Cerebellar cortex (tissue), 1 donor: ENCODE data around the gene SMC6.

ENCODE experiments used
- DNase-seq: peaks from one replicate; pipeline ENCODE4 v3.0.0-alpha.2; 2015; ENCODE audit warnings: low spot score

SMC6 gene

DNA sequence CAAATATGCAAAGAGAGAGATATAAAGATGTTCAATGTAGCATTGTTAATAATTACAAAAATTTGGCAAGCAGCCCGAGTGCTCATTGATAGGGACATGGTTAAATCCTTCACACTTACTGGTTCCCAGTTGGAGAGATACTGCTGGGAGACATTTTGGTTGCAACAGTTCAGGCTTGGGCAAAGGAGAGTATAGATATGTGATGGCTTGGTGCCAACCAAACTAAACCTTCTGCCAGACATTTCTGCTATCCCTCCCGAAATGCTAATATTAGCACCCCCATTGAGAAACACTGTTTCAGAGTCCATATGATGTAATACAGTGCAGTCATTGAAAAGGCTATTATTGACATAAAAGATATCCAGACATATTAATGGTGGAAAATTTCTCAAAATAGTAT lies 11.8 kb upstream of the SMC6 start:
- DNase-seq, result no peak

DNA sequence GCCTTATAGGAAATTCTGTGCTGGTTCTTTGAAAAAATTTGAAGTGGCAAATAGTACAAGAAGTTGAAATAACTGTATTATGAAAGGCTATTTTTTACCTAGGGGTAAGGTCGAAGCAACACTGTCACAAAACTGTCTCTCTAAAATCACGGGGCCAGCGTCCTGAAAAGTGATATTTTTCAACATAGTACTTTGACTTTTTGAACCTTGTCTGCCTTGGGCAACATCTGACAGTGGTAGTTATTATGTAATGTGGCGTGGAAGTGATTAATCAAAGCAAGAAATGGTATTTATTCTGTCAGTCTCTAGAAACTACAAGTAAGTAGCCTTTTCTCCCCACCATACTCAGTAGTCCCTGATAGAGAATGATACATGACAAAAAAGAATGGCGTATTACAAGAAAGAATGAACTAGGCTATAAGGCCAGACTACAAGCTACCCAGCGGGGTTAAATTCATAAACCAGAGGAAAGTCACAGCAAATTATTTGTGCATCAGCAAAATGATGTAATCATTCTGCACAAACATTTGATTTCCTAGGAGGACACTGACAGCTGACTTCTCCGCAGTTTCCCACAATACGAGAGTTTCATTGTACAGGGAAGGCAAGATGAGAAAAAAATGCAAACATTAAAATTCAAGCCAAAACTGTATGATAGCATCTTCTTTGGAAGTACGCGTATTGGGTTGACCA lies 10.2 kb upstream of the SMC6 start:
- no peak for DNase-seq

DNA sequence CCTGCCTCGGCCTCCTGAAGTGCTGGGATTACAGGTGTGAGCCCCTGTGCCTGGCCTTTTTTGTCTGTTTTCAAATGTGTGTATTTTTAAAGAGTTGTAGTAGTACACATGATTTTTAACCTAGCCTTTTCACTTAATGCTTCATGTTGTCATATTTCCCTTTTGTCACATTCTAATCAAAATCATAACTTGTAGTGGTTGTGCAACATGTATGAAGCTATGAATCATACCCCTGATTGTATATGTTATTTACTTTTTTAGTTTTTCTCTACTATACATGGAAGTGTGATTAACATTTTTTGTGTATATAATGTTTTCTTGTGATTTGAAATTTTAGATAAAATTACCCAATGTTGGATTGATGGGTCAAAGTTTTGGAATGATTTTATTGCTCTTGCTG lies 8.8 kb upstream of the SMC6 start:
- no peak for DNase-seq

DNA sequence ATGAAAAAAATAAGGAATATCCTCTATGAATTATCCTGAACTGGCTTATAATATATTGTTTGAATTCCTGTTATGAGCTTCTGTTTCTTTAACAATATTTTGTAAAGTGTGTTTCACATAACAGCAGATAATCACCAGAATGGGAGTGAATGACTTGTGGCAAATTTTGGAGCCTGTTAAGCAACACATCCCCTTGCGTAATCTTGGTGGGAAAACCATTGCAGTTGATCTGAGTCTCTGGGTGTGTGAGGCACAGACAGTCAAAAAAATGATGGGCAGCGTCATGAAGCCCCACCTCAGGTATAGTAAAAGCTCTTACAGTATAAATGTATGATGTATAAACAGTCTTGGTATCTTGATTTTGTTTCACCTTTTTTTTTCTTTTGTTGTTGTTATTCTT lies 6.2 kb upstream of the SMC6 start:
- no peak for DNase-seq

DNA sequence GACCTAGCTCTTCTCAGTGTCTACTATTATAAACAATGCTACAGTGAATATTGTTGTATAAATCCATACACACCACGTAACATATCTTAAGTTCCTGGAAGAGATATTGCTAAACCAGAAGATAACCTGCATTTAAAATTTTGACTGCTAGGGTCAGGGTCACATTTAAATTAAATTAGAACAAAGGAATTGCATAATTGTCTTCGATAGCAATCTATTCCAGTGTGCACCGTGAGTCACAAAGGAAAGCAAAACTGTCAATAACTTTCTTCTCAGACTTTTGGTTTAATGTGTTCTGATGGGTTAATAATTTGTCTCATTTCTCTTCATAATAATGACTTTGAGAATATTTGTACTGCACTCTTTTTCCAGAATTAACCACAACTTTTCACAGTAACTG lies 4.5 kb upstream of the SMC6 start:
- DNase-seq, result no peak

DNA sequence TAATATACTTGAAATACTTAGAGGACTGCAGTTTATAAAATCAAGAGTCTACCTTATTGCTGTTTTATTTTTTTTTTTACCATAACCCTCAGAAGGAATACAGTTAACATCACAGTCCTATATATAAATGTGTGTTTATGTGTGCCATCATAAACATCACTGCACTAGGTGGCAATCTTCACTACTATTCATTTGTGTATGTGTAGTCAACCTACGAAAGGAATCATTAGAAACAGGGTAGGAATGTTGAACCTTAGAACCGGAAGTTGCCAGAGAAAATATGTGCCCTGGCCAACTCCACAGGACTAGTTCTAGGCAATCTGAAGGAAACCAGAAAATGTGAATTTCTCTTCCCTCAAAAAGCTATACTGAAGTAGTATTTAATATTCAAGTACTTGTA lies 3.7 kb upstream of the SMC6 start:
- no peak for DNase-seq

DNA sequence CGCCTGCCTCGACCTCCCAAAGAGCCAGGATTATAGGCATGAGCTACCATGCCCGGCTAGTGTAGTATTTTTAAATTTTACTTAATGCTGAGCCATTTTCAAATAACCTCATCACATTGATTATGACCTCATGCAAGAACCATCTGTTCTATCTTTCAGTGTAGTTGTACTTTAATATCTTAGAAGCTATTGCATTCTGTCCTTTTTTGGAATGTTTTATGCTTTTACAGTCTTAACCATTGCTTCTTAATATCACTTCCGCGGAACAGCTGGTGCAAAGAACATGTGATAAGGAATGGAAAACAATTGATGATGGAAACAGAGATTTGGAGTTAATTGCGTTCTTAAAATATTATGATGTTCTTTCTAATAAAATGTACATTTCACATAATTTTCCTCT lies 3.1 kb upstream of the SMC6 start:
- no peak for DNase-seq

DNA sequence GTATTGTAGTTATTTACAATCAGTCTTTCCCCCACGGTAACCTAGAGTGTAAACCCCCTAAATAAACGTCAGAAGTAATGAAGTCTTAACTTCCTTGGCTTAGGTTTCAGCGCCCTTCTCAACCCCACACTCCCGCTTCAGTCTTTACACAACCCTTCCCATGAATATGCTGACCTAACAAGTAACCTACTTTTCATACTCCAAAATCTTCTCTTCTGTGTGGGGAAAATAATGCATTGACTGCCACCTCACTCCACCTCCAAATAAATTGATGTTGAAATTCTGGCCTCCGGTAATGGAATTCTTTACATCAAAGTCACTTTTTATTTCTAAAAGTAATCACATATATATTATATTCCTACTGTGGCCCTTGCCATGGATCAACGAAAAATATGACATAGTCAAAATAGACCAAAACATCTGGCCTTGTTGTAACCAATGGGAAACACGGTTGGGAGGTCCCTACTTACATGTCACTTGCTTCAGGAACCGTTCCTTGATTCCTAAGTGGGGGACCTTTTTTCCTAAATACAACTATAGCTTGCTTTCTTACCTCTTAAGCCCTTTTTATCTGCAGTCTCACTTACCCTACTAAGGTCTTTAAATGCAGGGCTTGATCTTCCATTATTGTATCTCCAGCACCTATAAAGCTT lies 1.3 kb upstream of the SMC6 start:
- peak; percentile 9 for DNase-seq

DNA sequence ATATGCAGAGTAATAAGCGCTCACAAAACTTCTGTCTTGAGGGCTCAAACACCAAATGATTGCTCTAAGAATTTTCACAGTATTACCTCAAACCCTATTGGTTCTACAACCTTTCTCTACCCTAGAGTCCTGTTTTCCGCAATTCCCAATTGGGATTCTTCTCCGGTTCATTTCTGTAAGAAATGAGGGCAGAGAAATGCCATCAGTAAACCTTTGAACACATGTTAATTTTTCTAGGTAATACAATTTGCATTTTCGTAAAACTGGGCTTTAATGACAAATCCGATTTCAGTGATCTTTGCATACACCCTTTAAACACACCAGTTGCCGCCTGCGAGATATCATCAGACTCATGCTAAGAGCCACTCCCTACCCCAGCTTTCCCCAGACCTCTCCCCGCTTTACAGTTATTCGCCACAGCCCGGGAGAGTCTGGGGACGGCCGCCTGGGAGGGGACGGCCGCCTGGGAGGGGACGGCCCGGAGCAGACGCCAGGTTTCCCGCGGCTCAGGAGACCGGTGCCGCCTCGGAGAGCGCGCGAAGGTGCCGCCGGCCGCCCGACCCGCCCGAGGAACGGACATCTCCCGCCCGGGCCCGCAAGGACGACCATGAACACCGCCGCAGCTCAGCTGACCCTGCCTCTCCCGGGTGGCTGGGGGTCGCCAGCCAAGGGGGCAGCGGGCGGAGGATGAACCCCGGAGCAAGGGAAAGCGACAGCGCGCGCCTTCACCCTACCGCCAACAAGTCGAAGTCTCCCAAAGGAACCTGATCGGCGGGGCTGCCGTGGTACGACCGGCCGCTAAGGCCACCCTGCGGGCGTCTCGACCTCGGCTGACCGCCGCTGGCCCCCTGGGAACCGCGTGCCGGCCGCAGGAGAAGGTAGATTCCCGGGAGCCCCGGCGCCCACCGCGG lies 463 bp downstream of the SMC6 start:
- peak; percentile 47 for DNase-seq

DNA sequence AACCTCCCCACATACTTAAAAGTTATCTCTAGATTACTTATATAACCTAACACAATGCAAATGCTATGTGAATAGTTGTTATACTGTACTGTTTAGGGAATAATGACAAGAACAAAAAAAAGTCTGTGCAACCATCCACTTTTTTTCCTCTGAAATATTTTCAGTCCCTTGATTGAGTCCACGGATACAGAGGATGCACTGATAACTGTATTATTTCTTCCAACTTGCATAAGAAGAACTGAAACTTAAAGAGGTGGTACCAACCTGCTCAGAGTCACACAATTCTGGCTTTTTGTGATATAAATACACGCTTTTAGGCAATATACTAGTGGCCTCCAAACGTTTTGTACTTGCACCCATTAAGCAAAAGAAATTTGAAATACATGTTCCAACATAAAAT lies 1.4 kb downstream of the SMC6 start:
- DNase-seq, result no peak

DNA sequence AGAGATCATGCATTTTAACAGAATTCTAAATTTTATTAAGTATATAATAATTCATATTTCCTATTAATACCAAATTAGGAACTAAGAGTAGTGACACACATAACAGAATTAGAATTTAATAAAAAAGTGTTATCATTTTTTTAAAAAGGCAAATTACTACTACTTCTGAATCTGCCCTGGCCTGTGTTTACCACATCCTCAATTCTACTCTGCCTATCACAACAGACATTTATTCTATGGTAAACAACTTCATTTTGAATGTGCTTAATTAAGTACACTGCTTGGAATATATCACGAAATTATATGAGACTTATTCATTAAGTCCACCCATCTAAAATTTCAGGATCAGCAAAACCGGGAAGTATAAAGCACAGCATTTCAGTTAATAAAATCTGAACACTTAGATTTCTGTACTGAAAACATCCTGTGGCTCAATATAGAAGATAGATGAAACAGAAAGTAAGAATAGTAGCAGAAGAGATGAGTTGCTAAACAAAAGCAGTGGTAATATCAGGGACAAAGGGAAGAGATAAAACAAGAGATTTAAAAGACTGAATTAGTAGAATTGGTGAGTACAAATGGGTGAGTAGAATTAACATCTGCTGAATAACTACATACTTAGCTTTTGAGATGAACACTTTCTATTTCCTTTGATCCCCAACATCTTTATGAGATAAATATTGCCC lies 3.7 kb downstream of the SMC6 start:
- DNase-seq, result no peak

DNA sequence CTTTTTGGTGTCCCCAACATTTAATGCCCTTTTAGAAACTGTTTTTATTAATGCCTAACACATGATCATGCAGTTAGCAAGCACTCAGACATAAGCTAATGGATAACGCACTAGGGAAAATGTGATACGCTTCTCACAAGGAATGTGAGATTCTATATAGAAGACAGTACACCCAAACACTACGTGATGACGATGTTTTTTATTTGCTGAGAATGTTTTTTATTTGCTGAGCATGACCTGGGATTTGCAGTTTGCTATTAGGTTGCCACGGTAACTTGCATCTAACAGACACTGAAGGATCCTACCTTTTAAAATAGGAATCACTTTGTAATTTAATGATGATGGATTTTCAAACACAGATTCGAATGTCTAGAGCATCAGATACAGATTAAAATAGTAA lies 4.9 kb downstream of the SMC6 start:
- DNase-seq, result no peak

DNA sequence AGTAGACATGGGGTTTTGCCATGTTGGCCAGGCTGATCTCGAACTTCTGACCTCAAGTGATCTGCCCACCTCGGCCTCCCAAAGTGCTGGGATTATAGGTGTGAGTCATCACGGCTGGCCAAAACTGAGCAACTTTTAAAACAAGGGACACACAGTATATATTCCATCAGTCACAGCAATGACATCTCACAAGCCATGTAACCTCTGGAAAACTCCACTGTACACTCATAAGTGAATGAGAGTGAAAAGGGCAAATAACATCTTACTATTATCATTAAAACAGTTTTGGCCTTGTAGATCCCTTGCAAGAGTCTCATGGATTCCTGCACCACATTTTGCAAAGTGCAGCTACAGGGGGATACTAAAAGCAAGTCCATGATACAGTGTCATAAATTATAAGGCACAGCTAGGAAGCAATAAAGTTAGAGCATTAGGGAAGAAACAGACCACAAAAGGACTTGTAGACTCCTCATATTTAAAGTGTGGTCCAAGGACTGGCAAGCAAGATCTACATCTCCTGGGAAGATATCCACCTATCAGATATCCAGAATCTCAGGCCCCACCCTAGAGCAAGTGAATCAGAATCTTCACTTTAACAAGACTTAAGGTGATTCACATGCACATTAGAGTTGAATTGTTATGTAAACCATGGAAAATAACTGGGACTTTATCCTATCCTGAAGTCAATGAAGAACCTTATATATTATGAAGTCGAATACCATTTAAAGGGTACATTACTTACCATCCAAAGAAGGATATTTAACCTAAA lies 5.7 kb downstream of the SMC6 start:
- no peak for DNase-seq

DNA sequence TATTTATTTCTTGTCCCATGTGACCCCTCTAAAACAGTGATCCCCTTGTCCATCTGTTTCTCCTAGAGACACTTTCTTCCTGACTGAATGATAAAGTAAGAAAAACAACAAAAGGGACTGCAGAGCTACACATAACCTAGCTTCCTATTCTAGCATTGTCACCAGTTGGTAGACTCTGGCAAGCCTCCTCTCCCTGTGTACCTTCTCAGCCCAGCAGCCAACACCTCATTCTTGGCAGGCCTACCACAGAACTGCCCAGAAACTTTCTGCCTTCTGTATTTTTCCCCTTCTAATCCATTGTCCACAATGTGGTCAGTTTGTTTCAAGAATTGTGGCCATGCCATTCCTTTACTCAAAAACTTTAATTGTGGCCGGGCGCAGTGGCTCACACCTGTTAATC lies 13.4 kb downstream of the SMC6 start:
- DNase-seq, result no peak

DNA sequence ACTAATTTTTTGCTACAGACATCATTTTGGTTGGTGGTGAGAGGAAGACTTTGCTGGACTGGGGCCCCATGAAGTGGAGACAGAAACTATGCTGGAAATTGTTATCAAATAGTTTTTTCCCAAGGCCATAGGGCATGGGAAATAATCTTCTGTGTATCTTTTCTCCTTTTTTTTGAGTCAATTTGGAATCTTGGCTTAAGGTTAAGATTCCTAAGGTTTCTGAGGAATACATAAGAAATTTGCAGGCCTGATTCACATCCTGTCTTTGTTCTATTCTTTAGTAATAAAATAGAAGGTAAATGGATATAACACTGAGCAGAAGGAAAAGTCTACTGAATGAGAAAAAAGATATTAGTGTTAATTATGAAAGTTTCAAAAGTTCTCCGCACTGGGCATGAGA lies 16.6 kb downstream of the SMC6 start:
- DNase-seq, result no peak

DNA sequence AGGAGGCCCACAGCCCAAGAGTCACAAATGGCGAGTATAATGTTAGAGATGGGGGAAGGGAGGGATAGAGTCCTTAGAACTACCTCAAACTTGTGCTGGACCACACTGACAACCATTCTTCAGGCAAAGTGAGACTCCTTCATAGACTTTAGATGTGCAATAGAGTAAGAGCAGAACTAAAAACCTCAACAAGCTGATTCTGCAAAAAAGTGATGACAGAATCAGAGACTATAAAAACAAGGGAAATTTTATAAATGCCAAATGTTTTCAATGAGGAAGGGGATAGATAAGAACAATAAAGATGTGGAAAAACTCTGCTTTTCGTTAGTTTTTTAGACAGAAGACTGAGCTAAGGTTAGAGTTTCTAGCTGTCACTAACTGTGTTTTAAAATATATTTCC lies 17.7 kb downstream of the SMC6 start:
- no peak for DNase-seq

DNA sequence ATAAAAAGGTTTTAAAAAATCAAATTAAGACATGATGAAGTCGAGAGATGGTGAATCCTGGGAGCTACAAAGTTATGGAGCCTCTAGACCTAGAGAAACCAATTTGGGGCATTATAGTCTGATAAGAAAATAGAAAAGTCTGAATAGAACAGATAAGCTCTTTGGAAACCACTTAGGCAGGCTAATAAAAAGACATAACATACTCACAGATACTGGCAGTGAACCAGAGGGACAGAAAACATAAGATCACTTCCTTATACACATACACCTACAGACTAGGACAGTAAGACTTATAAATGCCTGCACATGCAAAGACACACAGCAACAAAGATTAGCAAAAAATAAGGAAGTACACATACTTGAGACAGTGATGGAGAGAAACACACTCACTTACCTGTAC lies 20.0 kb downstream of the SMC6 start:
- no peak for DNase-seq

DNA sequence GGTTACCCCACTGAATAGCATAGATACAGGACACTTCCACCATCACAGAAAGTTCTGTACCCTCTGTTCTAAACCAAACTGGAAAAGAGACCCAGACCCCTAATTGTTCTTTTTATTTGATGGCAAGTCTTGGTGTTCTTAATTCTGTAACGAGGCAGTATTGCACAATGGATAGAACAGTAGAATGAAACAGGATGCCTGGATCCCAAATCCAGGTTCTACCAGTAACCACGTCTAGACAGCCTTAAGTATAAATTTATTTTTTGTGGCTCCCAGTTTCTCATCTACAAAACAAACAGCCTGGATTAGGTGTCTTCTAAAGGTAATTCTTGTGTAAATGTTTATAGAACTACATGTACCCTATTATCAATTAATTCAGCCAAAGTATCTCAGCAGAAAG lies 23.7 kb downstream of the SMC6 start:
- DNase-seq, result no peak

DNA sequence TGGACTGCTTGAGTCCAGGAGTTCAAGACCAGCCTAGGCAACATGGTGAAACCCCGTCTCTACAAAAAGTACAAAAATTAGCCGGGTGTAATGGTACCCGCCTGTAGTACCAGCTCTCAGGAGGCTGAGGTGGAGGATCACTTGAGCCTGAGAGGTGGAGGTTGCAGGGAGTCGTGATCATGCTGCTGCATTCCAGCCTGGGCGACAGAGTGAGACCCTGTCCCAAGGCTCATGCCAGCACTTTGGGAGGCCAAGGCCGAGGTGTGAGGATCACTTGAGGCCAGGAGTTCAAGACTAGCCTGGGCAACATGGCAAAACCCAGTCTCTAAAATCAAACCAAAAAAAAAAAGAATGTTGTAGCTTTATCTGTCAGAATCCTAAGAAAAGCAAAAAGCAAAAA lies 25.4 kb downstream of the SMC6 start:
- no peak for DNase-seq

DNA sequence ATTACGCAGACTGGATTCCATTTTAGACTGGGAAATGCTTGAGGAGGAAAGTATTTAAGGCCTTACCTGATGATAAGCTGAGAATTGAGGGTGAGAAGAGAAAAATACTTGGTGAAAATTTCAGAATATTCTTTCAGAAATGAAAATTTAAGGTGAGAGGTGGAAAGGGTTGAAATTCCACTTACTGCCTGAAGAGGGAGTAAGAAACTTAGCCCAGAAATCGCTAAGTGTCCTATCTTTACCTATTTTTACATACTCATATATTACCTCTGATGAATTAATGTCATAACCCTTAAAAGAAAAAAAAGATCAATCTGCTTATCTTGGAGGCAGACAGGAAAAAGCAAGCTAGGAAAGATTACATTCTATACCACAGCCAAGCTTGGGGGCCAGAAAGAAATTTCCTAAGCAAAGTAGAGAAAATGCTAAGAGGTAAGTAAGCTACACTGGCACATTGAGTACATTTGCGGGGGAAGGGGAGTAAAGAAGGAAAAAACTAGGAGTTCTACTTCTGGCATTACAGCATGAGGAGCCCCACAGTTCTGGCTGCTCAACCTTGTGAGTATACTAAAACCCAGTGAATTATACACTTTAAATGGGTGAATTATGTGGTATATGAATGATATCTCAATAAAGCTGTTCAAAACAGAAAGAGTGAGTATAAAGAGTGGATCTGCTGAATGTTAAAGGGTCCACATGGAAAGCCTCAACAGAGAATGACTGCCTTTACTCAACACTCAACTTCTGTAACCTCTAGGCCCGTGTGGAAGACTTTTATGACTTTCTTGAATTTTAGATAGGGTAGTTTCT lies 33.8 kb downstream of the SMC6 start:
- DNase-seq, result peak; percentile 25

DNA sequence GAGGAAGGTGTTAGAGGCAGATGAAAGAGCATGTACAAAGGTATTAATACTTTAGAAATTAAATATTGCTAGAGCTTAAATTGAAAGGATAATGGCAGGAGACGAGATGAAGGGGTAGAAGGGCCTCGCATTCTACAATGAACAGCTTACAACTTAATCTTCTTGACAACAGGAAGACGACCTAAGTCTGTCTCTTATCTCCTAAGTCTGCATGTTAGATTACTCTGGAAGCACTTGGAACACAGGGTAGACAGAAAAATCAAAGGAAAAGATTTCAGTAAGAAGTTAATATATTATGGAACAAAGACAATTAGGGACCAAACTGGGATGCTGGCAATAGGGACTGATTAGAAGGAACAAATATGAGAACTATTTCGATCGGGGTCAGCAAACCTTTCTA lies 34.9 kb downstream of the SMC6 start:
- no peak for DNase-seq
